SK-N-SH treated with all-trans-retinoic acid at 6 μM for 48 hours (cell line): ENCODE measurements around the gene RENBP.

ENCODE experiments used
- ATAC-seq: fragments of 200-7000 bp; cut with Tn5 transposase; 3 replicates; pipeline ENCODE4 v1.9.1; 2020; ENCODE audit warnings: mild to moderate bottlenecking, moderate library complexity
- ARNTL ChIP-seq: fragments of 450-650 bp; formaldehyde crosslinking; IDR thresholded peaks from 2 replicates; pipeline ENCODE4 v1.5.0; 2020; ENCODE audit warnings: low read depth, mild to moderate bottlenecking, moderate library complexity, borderline replicate concordance
- BACH2 ChIP-seq: fragments of 250-450 bp; sonication (Bioruptor Pico); IDR thresholded peaks from 2 replicates; pipeline ENCODE4 v1.9.0; 2021; ENCODE audit warnings: mild to moderate bottlenecking, borderline replicate concordance
- CREB5 ChIP-seq: fragments of 250-450 bp; sonication (Bioruptor Pico); IDR thresholded peaks from 2 replicates; pipeline ENCODE4 v1.5.1; 2020; ENCODE audit warnings: low read depth, mild to moderate bottlenecking, moderate library complexity
- CSDC2 ChIP-seq: fragments of 250-450 bp; sonication (Bioruptor Pico); IDR thresholded peaks from 2 replicates; pipeline ENCODE4 v1.5.0; 2020; ENCODE audit warnings: mild to moderate bottlenecking, moderate library complexity
- CSRNP3 ChIP-seq: fragments of 250-450 bp; sonication (Bioruptor Pico); IDR thresholded peaks from 2 replicates; pipeline ENCODE4 v1.5.1; 2021; ENCODE audit warnings: mild to moderate bottlenecking, moderate library complexity
- ESRRG ChIP-seq: fragments of 250-450 bp; sonication (Bioruptor Pico); IDR thresholded peaks from 2 replicates; pipeline ENCODE4 v1.6.1; 2021; ENCODE audit warnings: mild to moderate bottlenecking
- GLIS3 ChIP-seq: fragments of 250-450 bp; sonication (Bioruptor Pico); IDR thresholded peaks from 2 replicates; pipeline ENCODE4 v1.5.0; 2020; ENCODE audit warnings: mild to moderate bottlenecking, moderate library complexity
- ISL1 ChIP-seq: fragments of 250-450 bp; sonication (Bioruptor Pico); IDR thresholded peaks from 2 replicates; pipeline ENCODE4 v2.1.2; 2022; ENCODE audit warnings: mild to moderate bottlenecking, moderate library complexity
- OSR1 ChIP-seq: fragments of 250-450 bp; sonication (Bioruptor Pico); IDR thresholded peaks from 2 replicates; pipeline ENCODE4 v1.8.0; 2022; ENCODE audit warnings: moderate library complexity, mild to moderate bottlenecking, inconsistent platforms
- PPARA ChIP-seq: fragments of 250-450 bp; sonication (Bioruptor Pico); IDR thresholded peaks from 2 replicates; pipeline ENCODE4 v1.5.0; 2020; ENCODE audit warnings: mild to moderate bottlenecking, borderline replicate concordance
- RARB ChIP-seq: fragments of 250-450 bp; sonication (Bioruptor Pico); IDR thresholded peaks from 2 replicates; pipeline ENCODE4 v1.8.0; 2021; ENCODE audit warnings: mild to moderate bottlenecking, moderate library complexity
- SNAI2 ChIP-seq: fragments of 250-450 bp; sonication (Bioruptor Pico); IDR thresholded peaks from 2 replicates; pipeline ENCODE4 v1.5.0; 2020; ENCODE audit warnings: mild to moderate bottlenecking, moderate library complexity
- TCF4 ChIP-seq: fragments of 250-450 bp; sonication (Bioruptor Pico); IDR thresholded peaks from 2 replicates; pipeline ENCODE4 v1.8.0; 2021; ENCODE audit warnings: mild to moderate bottlenecking, moderate library complexity, borderline replicate concordance
- TOX ChIP-seq: fragments of 250-450 bp; sonication (Bioruptor Pico); IDR thresholded peaks from 2 replicates; pipeline ENCODE4 v1.8.0; 2021; ENCODE audit warnings: mild to moderate bottlenecking, moderate library complexity, borderline replicate concordance
- ZC3H10 ChIP-seq: fragments of 250-450 bp; sonication (Bioruptor Pico); IDR thresholded peaks from 2 replicates; pipeline ENCODE4 v1.5.1; 2021; ENCODE audit warnings: mild to moderate bottlenecking, moderate library complexity
- ZFP3 ChIP-seq: fragments of 250-450 bp; sonication (Bioruptor Pico); IDR thresholded peaks from 2 replicates; pipeline ENCODE4 v1.5.0; 2020; ENCODE audit warnings: mild to moderate bottlenecking, moderate library complexity
- ZFP30 ChIP-seq: fragments of 450-650 bp; formaldehyde crosslinking; IDR thresholded peaks from 2 replicates; pipeline ENCODE4 v1.5.0; 2022; ENCODE audit warnings: mild to moderate bottlenecking, moderate library complexity
- ZNF565 ChIP-seq: fragments of 450-650 bp; formaldehyde crosslinking; conservative IDR thresholded peaks from 2 replicates; pipeline ENCODE4 v1.5.0; 2020; ENCODE audit warnings: low read depth, mild to moderate bottlenecking, moderate library complexity
- ZNF70 ChIP-seq: fragments of 450-650 bp; formaldehyde crosslinking; IDR thresholded peaks from 2 replicates; pipeline ENCODE4 v1.5.0; 2020; ENCODE audit warnings: mild to moderate bottlenecking, moderate library complexity
- ZNF8 ChIP-seq: fragments of 450-650 bp; formaldehyde crosslinking; IDR thresholded peaks from 2 replicates; pipeline ENCODE4 v1.5.0; 2020; ENCODE audit warnings: mild to moderate bottlenecking, moderate library complexity
- TF ChIP-seq, protein P1 (sequence below): fragments of 250-450 bp; sonication (Bioruptor Pico); IDR thresholded peaks from 2 replicates; pipeline ENCODE4 v1.8.0; 2020; ENCODE audit warnings: mild to moderate bottlenecking, moderate library complexity, borderline replicate concordance
- TF ChIP-seq, protein P2 (sequence below): fragments of 250-450 bp; sonication (Bioruptor Pico); IDR thresholded peaks from 2 replicates; pipeline ENCODE4 v1.8.0; 2021; ENCODE audit warnings: low read depth, mild to moderate bottlenecking, moderate library complexity, borderline replicate concordance

The RENBP gene

DNA sequence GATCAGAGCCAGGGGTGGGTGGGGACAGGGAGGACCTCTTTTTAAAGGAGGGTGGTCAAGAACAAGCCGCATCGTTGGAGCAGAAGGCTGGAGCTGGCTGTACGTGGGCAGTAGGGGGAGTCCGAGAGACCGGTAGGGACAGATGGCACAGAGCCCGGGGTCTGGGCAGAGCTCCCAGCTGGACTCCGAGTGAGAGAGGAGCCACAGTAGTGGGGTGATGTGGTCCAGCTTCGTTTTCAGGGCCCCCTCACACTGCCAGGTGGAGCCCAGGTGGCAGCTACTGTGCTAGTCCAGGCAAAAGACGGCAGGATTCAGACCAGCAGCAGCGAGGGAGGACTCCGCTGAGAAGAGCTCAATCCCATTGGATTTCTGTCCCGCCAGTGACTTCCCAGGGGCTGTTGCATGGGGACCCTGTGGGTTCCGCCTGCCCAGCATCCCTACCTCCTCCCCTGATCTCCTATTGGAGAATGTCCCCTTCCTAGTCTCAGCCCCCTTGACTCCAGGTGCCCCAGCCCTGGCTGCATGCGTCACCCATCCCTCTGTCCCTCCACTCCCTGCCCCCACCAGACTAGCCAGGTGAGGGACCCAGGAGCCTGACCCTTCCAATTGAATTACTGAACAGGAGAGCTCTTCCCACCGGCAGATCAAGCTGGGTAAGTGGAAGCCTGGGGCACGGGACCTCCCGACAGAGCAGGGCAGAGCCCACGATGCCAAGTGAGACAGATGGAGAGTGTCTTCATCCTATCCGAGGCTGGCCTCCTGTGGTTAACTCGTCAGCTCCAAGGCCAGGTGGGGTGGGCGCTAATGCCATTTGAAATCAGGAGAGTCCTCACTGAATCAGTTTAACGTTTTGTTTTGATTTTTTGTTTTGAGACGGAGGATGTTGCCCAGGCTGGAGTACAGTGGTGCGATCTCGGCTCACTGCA lies 21.2 kb downstream of the RENBP start:
- TF ChIP-seq TOX (CRISPR knock-in tag) (no peak), ZFP3 (CRISPR knock-in tag) (no peak), BACH2 (no peak), OSR1 (CRISPR knock-in tag) (no peak), ESRRG (CRISPR knock-in tag) (no peak)
- TF ChIP-seq, protein P1, sequence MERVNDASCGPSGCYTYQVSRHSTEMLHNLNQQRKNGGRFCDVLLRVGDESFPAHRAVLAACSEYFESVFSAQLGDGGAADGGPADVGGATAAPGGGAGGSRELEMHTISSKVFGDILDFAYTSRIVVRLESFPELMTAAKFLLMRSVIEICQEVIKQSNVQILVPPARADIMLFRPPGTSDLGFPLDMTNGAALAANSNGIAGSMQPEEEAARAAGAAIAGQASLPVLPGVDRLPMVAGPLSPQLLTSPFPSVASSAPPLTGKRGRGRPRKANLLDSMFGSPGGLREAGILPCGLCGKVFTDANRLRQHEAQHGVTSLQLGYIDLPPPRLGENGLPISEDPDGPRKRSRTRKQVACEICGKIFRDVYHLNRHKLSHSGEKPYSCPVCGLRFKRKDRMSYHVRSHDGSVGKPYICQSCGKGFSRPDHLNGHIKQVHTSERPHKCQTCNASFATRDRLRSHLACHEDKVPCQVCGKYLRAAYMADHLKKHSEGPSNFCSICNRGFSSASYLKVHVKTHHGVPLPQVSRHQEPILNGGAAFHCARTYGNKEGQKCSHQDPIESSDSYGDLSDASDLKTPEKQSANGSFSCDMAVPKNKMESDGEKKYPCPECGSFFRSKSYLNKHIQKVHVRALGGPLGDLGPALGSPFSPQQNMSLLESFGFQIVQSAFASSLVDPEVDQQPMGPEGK (CRISPR knock-in tag) = no peak

GRCh38 chrX:153921511-153922446 lies 22.7 kb downstream of the RENBP start:
- TF ChIP-seq TOX (CRISPR knock-in tag) (no peak), ZNF8 (CRISPR knock-in tag) (no peak), CSDC2 (no peak), ZNF565 (CRISPR knock-in tag) (no peak), TCF4 (CRISPR knock-in tag) (no peak), ZC3H10 (CRISPR knock-in tag) (no peak), PPARA (no peak), ISL1 (CRISPR knock-in tag) (no peak), SNAI2 (CRISPR knock-in tag) (no peak), GLIS3 (CRISPR knock-in tag) (no peak), BACH2 (no peak), CREB5 (CRISPR knock-in tag) (no peak), ZNF70 (no peak; the same call in 1 of the 2 replicates), RARB (CRISPR knock-in tag) (no peak), ESRRG (CRISPR knock-in tag) (no peak), ZFP3 (CRISPR knock-in tag) (no peak)
- TF ChIP-seq, protein P2, sequence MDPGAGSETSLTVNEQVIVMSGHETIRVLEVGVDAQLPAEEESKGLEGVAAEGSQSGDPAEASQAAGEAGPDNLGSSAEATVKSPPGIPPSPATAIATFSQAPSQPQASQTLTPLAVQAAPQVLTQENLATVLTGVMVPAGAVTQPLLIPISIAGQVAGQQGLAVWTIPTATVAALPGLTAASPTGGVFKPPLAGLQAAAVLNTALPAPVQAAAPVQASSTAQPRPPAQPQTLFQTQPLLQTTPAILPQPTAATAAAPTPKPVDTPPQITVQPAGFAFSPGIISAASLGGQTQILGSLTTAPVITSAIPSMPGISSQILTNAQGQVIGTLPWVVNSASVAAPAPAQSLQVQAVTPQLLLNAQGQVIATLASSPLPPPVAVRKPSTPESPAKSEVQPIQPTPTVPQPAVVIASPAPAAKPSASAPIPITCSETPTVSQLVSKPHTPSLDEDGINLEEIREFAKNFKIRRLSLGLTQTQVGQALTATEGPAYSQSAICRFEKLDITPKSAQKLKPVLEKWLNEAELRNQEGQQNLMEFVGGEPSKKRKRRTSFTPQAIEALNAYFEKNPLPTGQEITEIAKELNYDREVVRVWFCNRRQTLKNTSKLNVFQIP = no peak
- TF ChIP-seq, protein P1 (CRISPR knock-in tag) = no peak
- peak; percentile 11; the same call in 2 of the 3 replicates for ATAC-seq

More for the DNA sequence above, 21.2 kb downstream of the RENBP start:
- ATAC-seq = peak; percentile 72

DNA sequence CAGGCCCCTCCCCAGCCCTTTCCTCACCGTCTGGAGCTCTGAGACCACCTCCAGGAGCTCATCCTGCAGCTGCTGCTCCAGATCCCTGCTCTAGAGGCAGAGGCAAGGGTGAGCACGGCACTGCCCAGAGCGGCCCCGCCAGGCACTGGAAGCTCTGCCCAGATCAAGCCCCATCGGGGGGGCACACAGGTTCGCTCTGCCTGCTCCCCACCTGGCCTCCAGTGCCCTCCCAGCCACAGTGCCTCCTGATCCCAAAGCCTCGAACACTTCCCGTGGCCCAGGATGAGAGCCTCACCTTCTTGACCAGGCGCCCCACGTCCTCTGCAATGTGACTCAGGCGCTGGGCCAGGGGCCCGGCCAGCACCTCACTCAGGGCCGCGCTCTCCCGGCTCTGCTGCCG lies 23.4 kb downstream of the RENBP start:
- no peak; the same call in 2 of the 3 replicates for ATAC-seq
- no peak for TF ChIP-seq TOX (CRISPR knock-in tag)
- no peak for TF ChIP-seq ZFP30
- TF ChIP-seq ARNTL (CRISPR knock-in tag) = no peak
- TF ChIP-seq ZC3H10 (CRISPR knock-in tag) = no peak
- no peak for TF ChIP-seq PPARA
- no peak for TF ChIP-seq BACH2
- TF ChIP-seq, protein P1 (CRISPR knock-in tag) = no peak
- TF ChIP-seq OSR1 (CRISPR knock-in tag) = no peak
- no peak for TF ChIP-seq ZNF8 (CRISPR knock-in tag)
- TF ChIP-seq, protein P2 = no peak
- TF ChIP-seq ISL1 (CRISPR knock-in tag) = no peak
- TF ChIP-seq ESRRG (CRISPR knock-in tag) = no peak
- TF ChIP-seq RARB (CRISPR knock-in tag) = no peak
- TF ChIP-seq CSRNP3 (CRISPR knock-in tag) = no peak
- no peak for TF ChIP-seq ZNF70
- TF ChIP-seq ZFP3 (CRISPR knock-in tag) = no peak
- TF ChIP-seq TCF4 (CRISPR knock-in tag) = no peak
